IMR-90 (cell line): ENCODE data around the gene DOCK4. TPM values are rescaled to one million over a fixed set of nuclear protein-coding genes. Genes with fewer than 3 reads are reported as not detected.

Experiments
- ATAC-seq: fragments of 200-7000 bp; cut with Tn5 transposase; 2 replicates; pipeline ENCODE4 v1.9.1; 2020; ENCODE audit warnings: low read depth, mild to moderate bottlenecking, moderate library complexity
- BruUV-seq: library from RNA; stranded (reverse); fragments of 400-500 nt; replicated peaks from 2 replicates; lab custom pipeline; 2021; lab: Mats Ljungman, UMichigan
- CTCF ChIA-PET: fragments of 300-600 bp; formaldehyde crosslinking; extraction: SDS; loops from one replicate; lab custom pipeline; 2021; ENCODE audit warnings: antibody characterized with exemption; lab: Yijun Ruan, JAX
- POLR2A ChIA-PET: fragments of 300-600 bp; sonication (Branson Sonifier 250); formaldehyde crosslinking; loops from one replicate; lab custom pipeline; 2022; ENCODE audit warnings: antibody characterized with exemption; ENCODE audit not compliant: unreplicated experiment; lab: Charles Lee
- DNase-seq: peaks from one replicate; pipeline ENCODE4 v3.0.0; 2013
- H2AFZ ChIP-seq: replicated peaks from 2 replicates; pipeline ENCODE3; 2013; ENCODE audit warnings: low read length, mild to moderate bottlenecking; ENCODE audit not compliant: poor library complexity
- H2AK5ac ChIP-seq: 2 replicates; pipeline ENCODE4 v1.6.1; 2013; ENCODE audit warnings: low read depth, low read length, inconsistent platforms
- H2AK9ac ChIP-seq: replicated peaks from 2 replicates; pipeline ENCODE3; 2013; ENCODE audit warnings: mild to moderate bottlenecking, low read depth, low read length, moderate library complexity; ENCODE audit not compliant: poor library complexity
- H2BK120ac ChIP-seq: 2 replicates; pipeline ENCODE4 v1.6.1; 2013; ENCODE audit warnings: low read depth, low read length, inconsistent platforms
- H2BK15ac ChIP-seq: 3 replicates; pipeline ENCODE4 v1.6.1; 2013; ENCODE audit warnings: low read depth, low read length, inconsistent platforms
- H2BK20ac ChIP-seq: 2 replicates; pipeline ENCODE4 v1.6.1; 2013; ENCODE audit warnings: low read depth, mild to moderate bottlenecking, inconsistent platforms, low read length, moderate library complexity
- H2BK5ac ChIP-seq: 2 replicates; pipeline ENCODE4 v1.6.1; 2013; ENCODE audit warnings: mild to moderate bottlenecking, low read depth, low read length, inconsistent platforms; ENCODE audit not compliant: poor library complexity, severe bottlenecking
- H3K14ac ChIP-seq: replicated peaks from 2 replicates; pipeline ENCODE4 v1.6.1; 2013; ENCODE audit warnings: low read depth, low read length, inconsistent platforms
- H3K18ac ChIP-seq: 2 replicates; pipeline ENCODE4 v1.6.1; 2013; ENCODE audit warnings: low read depth, low read length, control low read depth
- H3K23ac ChIP-seq: 2 replicates; pipeline ENCODE4 v1.6.1; 2013; ENCODE audit warnings: low read depth, low read length, inconsistent platforms
- H3K27ac ChIP-seq: 2 replicates; pipeline ENCODE4 v1.5.1; 2013; ENCODE audit warnings: mild to moderate bottlenecking, control low read depth, low read length; ENCODE audit not compliant: insufficient read depth
- H3K27me3 ChIP-seq: 2 replicates; pipeline ENCODE4 v1.6.1; 2013; ENCODE audit warnings: low read length; ENCODE audit not compliant: control insufficient read depth, insufficient read depth
- H3K36me3 ChIP-seq: 2 replicates; pipeline ENCODE4 v1.6.1; 2013; ENCODE audit warnings: low read length, mixed read lengths; ENCODE audit not compliant: control insufficient read depth, insufficient read depth
- H3K4ac ChIP-seq: 2 replicates; pipeline ENCODE4 v1.6.1; 2013; ENCODE audit warnings: low read depth, low read length, inconsistent platforms
- H3K4me1 ChIP-seq: 2 replicates; pipeline ENCODE4 v1.6.1; 2013; ENCODE audit warnings: low read length, mixed read lengths; ENCODE audit not compliant: control insufficient read depth, insufficient read depth
- H3K4me2 ChIP-seq: 2 replicates; pipeline ENCODE4 v1.6.1; 2013; ENCODE audit warnings: low read depth, mild to moderate bottlenecking, control low read depth, low read length, moderate library complexity
- H3K4me3 ChIP-seq: 2 replicates; pipeline ENCODE4 v1.5.1; 2013; ENCODE audit warnings: low read depth, mild to moderate bottlenecking, control low read depth, low read length, moderate library complexity; ENCODE audit not compliant: insufficient read depth
- H3K56ac ChIP-seq: 2 replicates; pipeline ENCODE4 v1.6.1; 2013; ENCODE audit warnings: low read length, inconsistent platforms; ENCODE audit not compliant: insufficient read depth; ENCODE audit errors: extremely low read depth
- H3K79me1 ChIP-seq, 2 experiments: 2 replicates each; pipeline ENCODE4 v1.6.1; 2013; ENCODE audit warnings: low read length in 2 of 2, inconsistent platforms in 1 of 2, low read depth in 1 of 2
- H3K9ac ChIP-seq: 2 replicates; pipeline ENCODE4 v1.6.1; 2013; ENCODE audit warnings: low read depth, low read length, control low read depth
- H3K9me1 ChIP-seq: 2 replicates; pipeline ENCODE4 v1.6.1; 2013; ENCODE audit warnings: low read length, inconsistent platforms; ENCODE audit not compliant: insufficient read depth
- H3K9me3 ChIP-seq: 2 replicates; pipeline ENCODE4 v1.6.1; 2013; ENCODE audit warnings: low read length; ENCODE audit not compliant: control insufficient read depth, insufficient read depth
- H4K20me1 ChIP-seq: 2 replicates; pipeline ENCODE4 v1.6.1; 2013; ENCODE audit warnings: low read length, inconsistent platforms; ENCODE audit not compliant: insufficient read depth
- H4K5ac ChIP-seq: 2 replicates; pipeline ENCODE4 v1.6.1; 2013; ENCODE audit warnings: mild to moderate bottlenecking, low read depth, low read length, control low read depth
- H4K8ac ChIP-seq, 2 experiments: 2 replicates each; pipeline ENCODE4 v1.6.1; 2013; ENCODE audit warnings: low read depth in 2 of 2, low read length in 2 of 2, control low read depth in 1 of 2, inconsistent platforms in 1 of 2
- H4K91ac ChIP-seq: 2 replicates; pipeline ENCODE4 v1.6.1; 2013; ENCODE audit warnings: low read depth, low read length, inconsistent platforms; ENCODE audit not compliant: insufficient read depth
- CHD1 ChIP-seq: IDR thresholded peaks from 2 replicates; pipeline ENCODE4 v1.6.1; 2012; ENCODE audit warnings: low read depth, low read length, improper control_type of control experiment
- MAFK ChIP-seq: IDR thresholded peaks from 2 replicates; pipeline ENCODE4 v1.6.1; 2012; ENCODE audit warnings: low read depth, low read length, improper control_type of control experiment
- RAD21 ChIP-seq: IDR thresholded peaks from 2 replicates; pipeline ENCODE4 v1.6.1; 2012; ENCODE audit warnings: low read length, improper control_type of control experiment
- RCOR1 ChIP-seq: IDR thresholded peaks from 2 replicates; pipeline ENCODE4 v1.6.1; 2012; ENCODE audit warnings: mild to moderate bottlenecking, low read length, improper control_type of control experiment; ENCODE audit not compliant: insufficient replicate concordance
- SMC3 ChIP-seq: fragments of 150-350 bp; IDR thresholded peaks from 2 replicates; pipeline ENCODE4 v1.6.1; 2016; ENCODE audit warnings: low read depth, mild to moderate bottlenecking, antibody characterized with exemption, low read length, moderate library complexity
- WGBS, 2 experiments: methylation state at CpG; one replicate each; pipeline versions ENCODE4 v1.1.5 to v1.1.7; 2013; ENCODE audit warnings: missing lambda C conversion rate in 2 of 2; ENCODE audit not compliant: insufficient read length in 1 of 2; ENCODE audit errors: extremely low coverage in 2 of 2; 5-methylcytosine and 5-hydroxymethylcytosine counted together
- dilution Hi-C: fragments of 300-500 bp; cut with HindIII; formaldehyde crosslinking; loops from one replicate; pipeline ENCODE4 v1.14.3; 2018; ENCODE audit warnings: low sequenced_read_pairs; ENCODE audit not compliant: unreplicated experiment
- in situ Hi-C: fragments of 300-500 bp; cut with MboI; formaldehyde crosslinking; loops from 3 replicates; pipeline ENCODE4 v1.14.3; 2019; ENCODE audit warnings: low sequenced_read_pairs, inconsistent platforms, mixed read lengths
- intact Hi-C: fragments of 100-400 bp; cut with micrococcal nuclease; formaldehyde crosslinking; loops from 2 replicates; pipeline ENCODE4 v1.10.0; 2022
- polyA plus RNA-seq, 3 experiments: library from polyadenylated mRNA; depleted of rRNA; stranded (reverse); fragments of >200 nt; gene quantifications; 2 replicates each; pipeline ENCODE4 v1.2.3, GENCODE V29; 2012; ENCODE audit warnings: low replicate concordance in 1 of 3
- total RNA-seq: library from RNA; depleted of rRNA; stranded (reverse); fragments of >200 nt; gene quantifications from 2 replicates; pipeline ENCODE4 v1.2.3, GENCODE V29; 2012

Gene DOCK4
- total and polyA plus RNA-seq, 2 of the 4 experiments (the other 2 are of a cell fraction), result 4.4 to 12.2 TPM

- H2AK9ac ChIP-seq, result no peak overlapping the region
- no peak for ATAC-seq
Measured at GRCh38 chr7:111933609-111934008, 272.6 kb downstream of the DOCK4 start.

More at GRCh38 chr7:111933609-111934008, 272.6 kb downstream of the DOCK4 start:
- ChIA-PET CTCF (no interaction called here), POLR2A (interaction anchor here (0.7 kb wide), 1 partner anchor 324 kb away, joined by 3 read pairs; no protein-coding TSS in a partner anchor)
- no peak overlapping the region for H4K91ac ChIP-seq
- peaks cover 10% of the 10 kb centered on the region for H3K36me3 ChIP-seq
- no peak overlapping the region for H3K14ac ChIP-seq
- H3K9me3 ChIP-seq, result no peaks in the 10 kb centered on the region
- intact Hi-C loops, result no loop called here
- H2AK5ac ChIP-seq, result no peak overlapping the region
- TF ChIP-seq SMC3 (no peak), RCOR1 (no peak), CHD1 (no peak), RAD21 (no peak), MAFK (no peak)
- in situ Hi-C loops, result no loop called here
- no peak overlapping the region for H2BK20ac ChIP-seq
- no TSS peak for BruUV-seq
- H3K4me3 ChIP-seq, result no peak overlapping the region
- H3K56ac ChIP-seq, result no peak overlapping the region
- H4K5ac ChIP-seq, result no peak overlapping the region
- dilution Hi-C loops, result no loop called here
- no peaks in the 10 kb centered on the region for H3K79me1 ChIP-seq
- no peak overlapping the region for H2AFZ ChIP-seq
- H3K18ac ChIP-seq, result no peak overlapping the region
- no peaks in the 10 kb centered on the region for H3K27me3 ChIP-seq
- H3K9ac ChIP-seq, result no peak overlapping the region
- H2BK120ac ChIP-seq, result no peak overlapping the region
- H4K8ac ChIP-seq, result no peak overlapping the region
- DNase-seq, result no peak
- 0 out of 2 replicates have a peak, but pooled peaks cover 3% of the 10 kb centered on the region for H3K9me1 ChIP-seq
- H3K23ac ChIP-seq, result no peak overlapping the region
- no peak overlapping the region for H2BK5ac ChIP-seq
- no peak overlapping the region for H3K4me2 ChIP-seq
- no peak overlapping the region for H2BK15ac ChIP-seq
- H3K4me1 ChIP-seq, result peaks cover 3% of the 10 kb centered on the region; the same call in 1 of the 2 replicates
- no peak overlapping the region for H3K4ac ChIP-seq
- no peak overlapping the region for H3K27ac ChIP-seq
- whole genome bisulfite sequencing, 2 experiments, result no CpG with 5 or more reads among the region's 4 CpGs
- H4K20me1 ChIP-seq, result no peaks in the 10 kb centered on the region
